Measurements from ENCODE around the gene ZFHX3.

- no peak for TF ChIP-seq CTCF (IDR thresholded peaks at IDR 0.05)
- TF ChIP-seq EP300 (IDR thresholded peaks at IDR 0.05), result no peak
- TF ChIP-seq POLR2A (IDR thresholded peaks at IDR 0.05), result no peak
These were observed 11.7 kb downstream of the ZFHX3 start for GRCh38 chr16:73036074-73036826.

Measured in tibial nerve (tissue), 4 donors.